Activated CD8-positive, alpha-beta memory T cell treated with anti-CD3 and anti-CD28 coated beads, Interleukin-2, amount 50 U/mL, for 24 hours (primary cell): ENCODE measurements around the gene TSR2.

Source experiments
- DNase-seq: peaks from one replicate; pipeline ENCODE4 v3.0.0-alpha.2; 2020; ENCODE audit errors: extremely low read depth

The TSR2 gene, protein sequence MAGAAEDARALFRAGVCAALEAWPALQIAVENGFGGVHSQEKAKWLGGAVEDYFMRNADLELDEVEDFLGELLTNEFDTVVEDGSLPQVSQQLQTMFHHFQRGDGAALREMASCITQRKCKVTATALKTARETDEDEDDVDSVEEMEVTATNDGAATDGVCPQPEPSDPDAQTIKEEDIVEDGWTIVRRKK

GRCh38 chrX:54439960-54440871 lies at the start of gene TSR2:
Gene TSR2, plus strand, starts transcription at chrX:54440404. Its CDS starts 18 bp downstream, at chrX:54440422.
- DNase-seq = peak; percentile 47

GRCh38 chrX:54397113-54397512 lies 43.1 kb upstream of the TSR2 start:
- DNase-seq = no peak

GRCh38 chrX:54407266-54407665 lies 32.9 kb upstream of the TSR2 start:
- DNase-seq = no peak

GRCh38 chrX:54411732-54412131 lies 28.5 kb upstream of the TSR2 start:
- no peak for DNase-seq

GRCh38 chrX:54413753-54414152 lies 26.5 kb upstream of the TSR2 start:
- DNase-seq = no peak

DNA sequence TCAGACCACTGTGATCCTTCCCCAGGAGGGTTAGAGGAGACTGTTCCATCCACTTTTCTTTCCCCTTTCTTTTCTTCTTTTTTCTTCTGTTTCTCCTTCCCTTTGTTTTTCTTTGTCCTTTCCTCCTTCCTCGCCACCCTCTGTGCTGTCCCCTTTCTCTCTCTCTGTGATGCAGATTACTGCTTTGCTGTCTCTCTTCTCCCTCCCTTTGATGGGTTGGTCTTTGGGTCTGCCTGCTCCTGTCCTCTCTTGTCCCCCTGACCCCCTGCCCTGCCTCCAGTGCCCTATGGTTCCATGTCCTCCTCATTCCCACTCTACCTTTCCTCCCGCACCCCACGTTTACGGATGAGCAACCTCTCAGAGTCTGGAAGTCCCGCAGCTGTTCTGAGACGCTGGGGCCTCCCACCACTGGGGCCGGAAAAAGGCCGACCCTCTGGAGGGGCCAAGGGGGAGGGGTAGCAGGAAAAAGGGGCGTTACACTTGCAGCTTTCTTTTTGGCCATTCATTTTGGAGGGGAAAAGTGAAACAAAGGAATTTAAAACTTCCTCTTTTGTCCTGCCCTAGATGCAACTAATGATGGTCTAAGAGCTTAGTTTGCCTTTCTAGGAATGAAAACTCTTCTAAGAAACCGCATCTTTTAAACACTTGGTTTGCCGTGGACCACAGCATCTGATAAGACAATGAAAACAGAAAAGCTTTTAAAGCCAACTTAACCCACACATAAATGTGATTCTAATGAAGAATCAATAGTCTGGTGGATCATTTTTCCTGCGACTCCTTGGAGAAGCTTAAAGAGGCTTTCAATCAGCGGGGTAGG lies 24.5 kb upstream of the TSR2 start:
- no peak for DNase-seq

DNA sequence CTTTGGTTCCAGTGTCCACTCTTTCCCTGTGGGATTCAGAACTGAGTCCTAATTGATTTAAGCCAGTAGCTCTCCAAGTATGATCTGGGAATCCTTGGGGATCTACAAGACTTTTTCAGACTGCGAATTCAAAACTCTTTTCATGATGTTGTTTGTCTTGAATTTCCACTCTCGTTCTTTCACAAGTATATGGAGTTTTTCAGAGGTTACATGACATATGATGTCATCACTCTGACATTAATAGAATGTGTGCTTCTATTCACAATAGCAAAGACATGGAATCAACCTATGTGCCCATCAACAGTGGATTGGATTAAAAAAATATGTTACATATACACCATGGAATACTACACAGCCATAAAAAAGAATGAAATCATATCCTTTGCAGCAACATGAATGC lies 23.2 kb upstream of the TSR2 start:
- DNase-seq = no peak

DNA sequence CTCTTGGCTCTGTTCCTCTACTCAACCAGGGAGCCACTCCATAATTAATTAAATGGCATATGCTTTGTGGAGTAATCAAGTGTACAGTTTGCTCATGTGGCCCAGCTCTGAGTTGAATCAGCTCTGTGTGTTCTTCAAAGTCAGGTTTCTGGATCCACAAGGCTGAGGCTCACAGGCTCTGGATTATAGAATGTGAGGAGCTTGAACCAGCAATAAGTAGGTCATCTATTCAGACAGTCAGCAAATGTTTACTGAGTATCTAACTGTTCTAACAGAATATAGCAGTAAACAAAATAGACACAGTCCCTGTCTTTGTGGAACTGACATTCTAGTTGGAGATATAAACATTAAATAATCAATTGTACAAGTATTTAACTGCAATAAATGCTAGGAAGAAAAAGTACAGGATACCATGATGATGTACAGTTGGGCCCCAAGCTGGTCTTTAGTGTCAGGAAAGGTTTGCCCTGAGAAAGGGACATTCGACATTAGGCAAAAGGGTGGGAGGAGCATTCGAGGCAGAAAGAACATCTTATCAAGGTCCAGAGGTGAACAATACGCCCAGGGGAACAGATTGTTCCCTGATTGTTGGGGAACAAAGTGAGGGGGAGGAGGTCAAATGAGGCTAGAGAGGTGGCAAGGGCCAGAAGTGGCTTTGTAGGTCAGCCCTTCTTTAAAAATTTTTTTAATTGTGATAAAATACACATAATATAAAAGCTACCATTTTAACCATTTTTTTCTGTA lies 20.5 kb upstream of the TSR2 start:
- no peak for DNase-seq

DNA sequence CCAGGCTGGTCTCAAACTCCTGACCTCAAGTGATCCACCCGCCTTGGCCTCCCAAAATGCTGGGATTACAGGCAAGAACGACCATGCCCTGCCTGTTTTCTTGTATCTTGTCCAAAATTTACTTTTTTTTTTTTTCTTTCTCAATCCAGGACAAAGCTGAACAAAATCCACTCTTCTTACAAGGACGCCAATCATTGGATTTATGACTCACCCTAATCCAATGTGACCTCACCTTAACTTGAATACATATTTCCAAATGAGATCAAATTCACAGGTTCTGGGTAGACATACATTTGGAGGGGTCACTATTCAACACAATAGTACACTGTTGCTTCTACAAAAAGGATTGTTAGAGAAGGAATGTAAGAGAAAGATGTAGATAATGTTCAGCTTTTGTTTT lies 18.0 kb upstream of the TSR2 start:
- no peak for DNase-seq

DNA sequence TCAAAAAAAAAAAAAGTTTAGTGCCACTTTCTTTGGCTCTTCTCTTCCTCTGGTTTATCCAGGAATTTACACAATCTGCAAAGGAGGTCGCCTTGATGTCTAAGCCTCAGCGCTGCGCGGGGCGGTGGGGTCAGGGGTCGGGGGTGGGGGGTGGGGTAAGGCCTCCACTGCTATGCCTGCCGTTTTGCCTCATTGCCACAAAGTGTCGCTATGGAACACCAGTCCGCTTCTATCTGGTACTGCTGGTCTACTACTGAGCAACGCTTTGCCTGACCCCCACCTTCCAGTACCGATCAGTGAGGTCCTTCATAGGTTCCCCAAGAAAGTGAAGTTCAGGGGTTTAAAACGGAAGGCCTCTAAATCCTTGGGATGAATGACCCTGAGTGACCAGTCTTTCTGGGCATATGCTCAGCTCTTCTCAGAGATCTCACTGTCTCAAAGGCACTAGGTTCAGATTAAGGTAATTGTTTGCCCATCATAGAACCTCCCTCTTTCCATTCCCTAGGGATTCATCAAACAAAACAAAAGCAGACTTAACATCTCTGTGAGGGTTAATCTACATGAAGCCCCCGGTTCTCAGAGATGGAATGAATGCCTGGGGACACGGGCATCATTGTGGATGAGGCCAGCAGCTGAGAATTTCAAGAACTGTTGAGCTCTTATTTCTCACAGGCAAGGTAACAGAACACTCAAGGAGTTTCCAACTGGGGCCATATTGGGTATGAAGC lies 16.9 kb upstream of the TSR2 start:
- no peak for DNase-seq

- DNase-seq = no peak
Observed at GRCh38 chrX:54427837-54428424, 12.3 kb upstream of the TSR2 start.

DNA sequence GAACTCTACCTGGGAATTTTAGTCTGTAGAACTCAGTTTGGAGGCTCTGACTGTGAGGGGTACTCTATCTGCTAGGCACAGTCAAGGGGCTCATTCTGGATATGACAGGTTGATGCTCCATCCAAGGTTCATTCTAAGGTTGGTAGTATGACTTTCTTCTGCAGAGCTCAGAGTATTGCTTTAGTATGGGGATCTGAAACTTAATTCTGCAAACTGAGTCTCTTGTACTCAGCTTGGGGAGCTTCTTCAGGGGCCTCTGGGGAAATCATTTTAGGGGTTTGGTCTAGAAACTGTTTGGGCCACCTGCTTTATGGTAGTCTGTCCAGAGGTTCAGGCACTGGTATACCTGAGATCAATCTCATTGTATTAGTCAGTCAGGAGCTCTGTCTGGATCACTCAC lies 9.7 kb upstream of the TSR2 start:
- DNase-seq = no peak

DNA sequence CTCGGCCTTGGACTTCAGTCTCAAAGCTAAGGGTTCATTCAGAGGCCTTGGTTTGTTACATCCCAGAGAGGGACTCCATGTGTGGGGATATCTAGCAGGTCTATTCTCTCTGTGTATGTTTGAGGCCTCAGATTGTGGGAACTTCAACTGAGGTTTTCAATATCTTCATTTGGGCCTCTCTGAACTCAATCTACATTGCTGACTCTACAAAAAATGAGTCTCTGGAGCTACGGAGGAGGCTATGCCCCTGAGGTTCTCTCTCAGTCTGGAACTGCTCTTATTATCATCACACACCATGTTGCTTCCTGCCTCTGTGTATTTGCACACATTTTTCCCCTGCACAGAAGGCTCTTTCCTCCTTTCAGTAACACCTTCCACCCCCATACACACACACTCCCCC lies 5.1 kb upstream of the TSR2 start:
- no peak for DNase-seq

- no peak for DNase-seq
Observed at GRCh38 chrX:54442790-54443189, 2.6 kb downstream of the TSR2 start.

- no peak for DNase-seq
Observed at GRCh38 chrX:54444752-54445151, 4.5 kb downstream of the TSR2 start.

GRCh38 chrX:54446084-54446483 lies 5.9 kb downstream of the TSR2 start:
- DNase-seq = no peak

DNA sequence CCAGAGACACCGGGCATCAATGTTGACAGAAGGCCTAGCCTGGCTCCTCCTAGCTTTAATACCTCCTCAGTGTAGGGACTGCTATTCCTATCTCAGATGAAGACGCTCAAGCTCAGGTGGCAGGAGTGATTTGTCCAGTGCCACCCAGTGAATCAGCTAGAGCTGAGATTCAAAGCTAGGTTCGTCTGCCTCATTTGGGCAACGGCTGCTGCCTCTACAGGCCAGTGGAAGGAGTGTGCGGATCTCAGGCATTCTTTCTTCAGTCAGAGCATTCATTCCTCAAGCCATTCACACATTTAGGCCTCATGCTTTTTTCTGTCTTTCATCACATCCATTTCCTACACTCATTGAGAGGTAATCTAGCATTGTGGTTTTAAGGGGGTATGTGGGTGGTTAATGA lies 7.3 kb downstream of the TSR2 start:
- no peak for DNase-seq

- DNase-seq = no peak
Observed at GRCh38 chrX:54449929-54450328, 9.7 kb downstream of the TSR2 start.

GRCh38 chrX:54452920-54453319 lies 12.7 kb downstream of the TSR2 start:
- DNase-seq = no peak

DNA sequence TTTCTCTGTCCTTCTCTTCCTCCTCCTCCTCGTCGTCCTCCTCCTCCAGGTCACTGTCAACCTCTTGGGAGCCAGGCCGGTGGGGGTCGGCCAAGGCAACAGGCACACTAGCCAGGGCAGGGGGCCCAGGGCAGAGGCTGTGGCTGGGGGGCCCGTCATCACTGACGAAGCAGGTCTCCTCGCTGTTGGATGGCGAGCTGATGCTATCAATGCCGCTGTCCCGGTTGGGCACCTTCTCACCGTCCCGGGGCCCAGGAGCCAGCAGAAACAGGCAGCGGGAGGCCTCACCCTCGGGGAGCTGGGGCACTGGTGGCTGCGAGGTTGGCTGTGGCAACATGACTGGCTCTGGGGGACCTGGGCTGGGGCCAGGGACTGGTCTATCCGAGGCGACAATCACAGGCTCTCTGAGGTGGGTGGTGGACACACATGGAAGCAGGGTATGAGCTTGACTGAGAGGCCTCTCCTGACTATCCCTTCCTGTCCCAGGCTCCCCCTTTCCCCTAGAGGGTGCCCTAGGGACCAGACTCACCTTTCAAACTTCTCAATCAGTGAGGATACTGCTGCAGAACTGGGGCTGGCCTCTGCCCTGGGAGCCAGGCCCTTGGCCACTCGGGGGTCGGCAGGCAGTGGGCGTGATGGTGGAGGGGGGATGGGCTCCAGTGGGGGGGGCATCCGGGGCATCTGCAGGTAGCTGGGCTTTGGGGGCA lies 30.0 kb downstream of the TSR2 start:
- no peak for DNase-seq
